ENCODE results near the gene ISCU.

Gene ISCU

DNA sequence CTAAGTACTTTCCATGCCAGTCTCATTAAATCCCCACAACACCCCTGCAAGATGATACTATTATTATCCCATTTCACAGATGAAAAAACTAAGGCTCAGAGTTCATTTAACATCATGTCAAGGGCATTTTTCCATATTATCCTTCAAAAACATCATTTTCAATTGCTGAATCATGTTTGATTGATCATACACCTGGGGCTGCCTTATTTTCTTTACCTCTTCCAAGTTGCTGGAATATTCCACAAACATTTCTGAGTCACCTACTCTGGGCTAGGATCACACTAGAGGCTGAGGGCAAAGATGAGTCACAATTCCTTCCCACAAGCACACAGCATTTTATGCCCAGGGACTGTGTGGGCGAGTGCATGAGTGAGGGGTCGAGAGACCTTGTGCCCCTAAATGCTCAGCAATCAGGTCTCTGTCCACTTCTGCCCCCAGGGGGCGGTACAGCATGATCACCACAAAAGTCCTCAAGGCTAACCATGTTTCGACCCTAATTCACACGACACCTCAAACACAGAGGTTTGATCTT lies 49.6 kb downstream of the ISCU start:
- no peak overlapping the region for H3K4me3 ChIP-seq (ENCODE audit: low read length)
- DNase-seq (ENCODE audit: low read depth): peak; percentile 82
- TF ChIP-seq, protein P1, sequence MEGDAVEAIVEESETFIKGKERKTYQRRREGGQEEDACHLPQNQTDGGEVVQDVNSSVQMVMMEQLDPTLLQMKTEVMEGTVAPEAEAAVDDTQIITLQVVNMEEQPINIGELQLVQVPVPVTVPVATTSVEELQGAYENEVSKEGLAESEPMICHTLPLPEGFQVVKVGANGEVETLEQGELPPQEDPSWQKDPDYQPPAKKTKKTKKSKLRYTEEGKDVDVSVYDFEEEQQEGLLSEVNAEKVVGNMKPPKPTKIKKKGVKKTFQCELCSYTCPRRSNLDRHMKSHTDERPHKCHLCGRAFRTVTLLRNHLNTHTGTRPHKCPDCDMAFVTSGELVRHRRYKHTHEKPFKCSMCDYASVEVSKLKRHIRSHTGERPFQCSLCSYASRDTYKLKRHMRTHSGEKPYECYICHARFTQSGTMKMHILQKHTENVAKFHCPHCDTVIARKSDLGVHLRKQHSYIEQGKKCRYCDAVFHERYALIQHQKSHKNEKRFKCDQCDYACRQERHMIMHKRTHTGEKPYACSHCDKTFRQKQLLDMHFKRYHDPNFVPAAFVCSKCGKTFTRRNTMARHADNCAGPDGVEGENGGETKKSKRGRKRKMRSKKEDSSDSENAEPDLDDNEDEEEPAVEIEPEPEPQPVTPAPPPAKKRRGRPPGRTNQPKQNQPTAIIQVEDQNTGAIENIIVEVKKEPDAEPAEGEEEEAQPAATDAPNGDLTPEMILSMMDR (conservative IDR thresholded peaks at IDR 0.05; ENCODE audit: low read length): peak; percentile 50

DNA sequence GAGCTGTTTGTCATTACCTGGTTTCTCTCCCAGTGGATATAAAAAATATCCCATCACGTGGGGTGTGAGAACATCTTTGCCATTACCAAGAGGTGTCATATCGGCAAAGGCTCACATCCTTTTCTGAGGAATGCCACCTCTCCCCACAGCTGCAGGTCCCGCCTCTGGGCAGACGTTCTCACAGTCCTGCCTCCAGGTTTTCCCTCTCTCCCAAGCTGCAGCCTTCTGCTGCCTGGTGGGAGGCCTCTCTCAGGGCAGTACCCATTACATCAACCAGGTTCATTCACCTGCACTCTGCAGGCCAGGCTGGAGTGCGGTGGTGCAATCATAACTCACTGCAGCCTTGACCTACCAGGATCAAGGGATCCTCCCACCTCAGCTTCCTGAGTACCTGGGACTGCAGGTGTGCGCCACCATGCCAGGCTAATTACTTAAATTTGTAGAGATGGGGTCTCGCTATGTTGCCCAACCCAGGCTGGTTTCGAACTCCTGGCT lies 50.4 kb downstream of the ISCU start:
- no peak for DNase-seq (ENCODE audit: low read depth)

DNA sequence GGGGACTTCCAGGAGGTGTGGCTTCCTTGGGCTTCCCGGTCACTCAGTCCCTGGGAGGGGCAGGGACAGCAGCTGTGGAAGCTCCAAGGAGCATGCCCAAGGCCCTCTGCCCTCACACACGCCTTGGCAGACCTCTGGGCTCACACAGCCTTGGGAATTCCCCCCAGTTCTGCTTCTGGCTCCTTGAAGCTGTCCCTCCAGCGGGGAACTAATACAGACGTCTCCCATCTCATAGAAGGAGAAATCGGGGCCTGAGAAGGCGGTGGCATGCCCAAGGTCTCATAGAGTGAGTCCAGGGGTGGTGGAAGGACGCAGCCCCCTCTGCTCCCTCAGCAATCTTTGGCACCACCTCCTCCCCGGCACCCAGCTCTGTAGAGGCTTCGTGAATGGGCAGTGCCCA lies 51.2 kb downstream of the ISCU start:
- no peak for DNase-seq (ENCODE audit: low read depth)
- no peak overlapping the region for H3K4me3 ChIP-seq (ENCODE audit: low read length)
- TF ChIP-seq, protein P1 (conservative IDR thresholded peaks at IDR 0.05; ENCODE audit: low read length): no peak

More for the DNA sequence above, 50.4 kb downstream of the ISCU start:
- TF ChIP-seq, protein P1 (conservative IDR thresholded peaks at IDR 0.05; ENCODE audit: low read length): no peak
- H3K4me3 ChIP-seq (ENCODE audit: low read length): no peak overlapping the region

DNA sequence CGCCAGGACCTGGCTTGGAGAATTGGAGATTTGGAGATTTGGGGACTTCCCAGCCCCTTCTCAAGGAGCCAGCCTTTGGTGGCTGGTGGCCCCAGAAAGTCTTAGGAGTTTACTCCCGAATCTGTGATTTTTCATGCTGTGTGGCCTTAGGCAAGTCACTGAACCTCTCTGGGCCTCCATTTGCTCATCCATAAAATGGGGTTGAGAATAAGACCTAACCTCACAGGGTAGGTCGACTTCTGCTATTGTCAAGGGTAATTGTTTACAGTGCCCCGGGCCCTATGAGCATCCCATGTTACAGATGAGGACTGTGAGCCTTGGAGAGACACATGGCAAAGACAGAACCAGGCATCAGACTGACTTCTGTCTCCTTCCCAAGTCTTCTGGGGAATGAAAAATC lies 51.6 kb downstream of the ISCU start:
- DNase-seq (ENCODE audit: low read depth): no peak
- TF ChIP-seq, protein P1 (conservative IDR thresholded peaks at IDR 0.05; ENCODE audit: low read length): no peak
- H3K4me3 ChIP-seq (ENCODE audit: low read length): no peak overlapping the region

DNA sequence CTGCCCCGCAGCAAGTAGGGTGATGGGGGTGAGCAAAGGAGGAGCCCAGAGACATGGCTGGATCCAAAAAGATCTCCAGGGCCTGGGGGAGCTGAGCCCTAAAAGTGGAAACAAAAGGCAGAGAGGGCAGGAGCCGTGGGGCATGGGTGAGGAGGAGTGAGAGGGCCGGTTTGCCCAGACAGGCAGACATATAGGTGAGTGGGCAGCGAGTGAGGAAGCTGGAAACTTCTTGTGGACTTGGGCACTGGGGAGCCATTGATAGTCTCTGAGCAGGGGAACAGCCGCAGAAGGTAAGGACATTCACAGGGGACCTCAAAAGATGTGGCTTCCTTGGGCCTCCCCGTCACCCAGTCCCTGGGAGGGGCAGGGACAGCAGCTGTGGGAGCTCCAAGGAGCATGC lies 52.2 kb downstream of the ISCU start:
- TF ChIP-seq, protein P1 (conservative IDR thresholded peaks at IDR 0.05; ENCODE audit: low read length): no peak
- DNase-seq (ENCODE audit: low read depth): no peak
- H3K4me3 ChIP-seq (ENCODE audit: low read length): no peak overlapping the region

DNA sequence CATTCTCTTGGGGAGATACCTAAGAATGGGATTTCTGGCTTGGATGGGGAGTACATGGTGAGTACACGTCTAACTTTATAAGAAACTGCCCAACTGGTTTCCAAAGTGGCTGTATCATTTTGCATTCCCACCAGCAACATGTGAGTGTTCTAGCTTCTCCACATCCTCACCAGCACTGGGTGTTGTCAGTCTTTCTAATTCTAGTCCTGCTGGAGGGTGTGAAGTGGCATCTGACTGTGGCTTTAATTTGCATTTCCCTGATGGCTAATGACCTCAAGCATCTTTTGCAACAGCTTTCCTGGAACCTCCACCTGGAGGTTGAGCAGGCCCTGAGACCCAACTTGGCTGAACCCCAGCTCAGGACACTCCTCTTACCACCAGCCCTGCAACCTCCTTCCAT lies 53.5 kb downstream of the ISCU start:
- DNase-seq (ENCODE audit: low read depth): no peak
- no peak overlapping the region for H3K4me3 ChIP-seq (ENCODE audit: low read length)
- TF ChIP-seq, protein P1 (conservative IDR thresholded peaks at IDR 0.05; ENCODE audit: low read length): no peak

DNA sequence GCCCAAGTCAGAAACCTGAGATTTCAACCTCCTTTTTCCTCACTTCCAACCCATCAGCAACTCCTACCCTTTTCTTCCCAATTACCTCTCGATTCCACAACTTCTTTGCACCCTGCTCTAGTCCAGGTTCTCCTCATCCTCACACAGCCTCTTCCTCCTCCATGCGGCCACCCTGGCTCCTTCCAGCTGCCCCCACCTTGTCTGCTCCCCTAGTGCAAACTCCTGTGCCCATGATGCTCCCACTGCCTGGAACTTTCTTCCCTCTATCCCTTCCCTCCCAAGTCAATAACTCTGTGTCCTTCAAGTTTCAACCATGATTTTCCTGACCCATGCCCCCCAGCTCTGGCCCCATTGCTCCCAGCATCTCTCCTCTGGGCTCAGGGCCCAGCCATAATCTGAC lies 54.0 kb downstream of the ISCU start:
- no peak overlapping the region for H3K4me3 ChIP-seq (ENCODE audit: low read length)
- no peak for DNase-seq (ENCODE audit: low read depth)
- TF ChIP-seq, protein P1 (conservative IDR thresholded peaks at IDR 0.05; ENCODE audit: low read length): no peak

Measured in AG10803 (cell line).